CD4-positive, alpha-beta T cell (primary cell): ENCODE measurements around the gene NADK2. TPM values are rescaled to one million over a fixed set of nuclear protein-coding genes. Genes with fewer than 3 reads are reported as not detected.

Experiments
- ATAC-seq: fragments of 200-7000 bp; cut with Tn5 transposase; one replicate; pipeline ENCODE4 v1.10.0; 2022; ENCODE audit warnings: mild to moderate bottlenecking; ENCODE audit not compliant: poor library complexity
- CTCF ChIA-PET: fragments of 350-600 bp; sonication (Branson Sonifier 250); formaldehyde crosslinking; loops from one replicate; lab custom pipeline; 2021; ENCODE audit warnings: antibody characterized with exemption, inconsistent platforms; lab: Charles Lee
- POLR2A ChIA-PET: fragments of 350-600 bp; sonication (Branson Sonifier 250); formaldehyde crosslinking; loops from one replicate; lab custom pipeline; 2021; ENCODE audit warnings: antibody characterized with exemption, inconsistent platforms; lab: Charles Lee
- DNase-seq, 14 experiments: peaks; one replicate each; pipeline ENCODE4 v3.0.0-alpha.2; 2013 to 2020; ENCODE audit warnings: mixed read lengths in 2 of 14
- H3K27ac ChIP-seq, 2 donors: one replicate each; pipeline versions ENCODE4 v1.5.1 to v1.7.0; 2013; ENCODE audit warnings: low read length in 2 of 2, low read depth in 1 of 2, mild to moderate bottlenecking in 1 of 2
- H3K27me3 ChIP-seq, 2 experiments: 1 replicate in 1 of 2; 2 replicates in 1 of 2; pipeline versions ENCODE4 v1.6.1 to v1.7.0; 2013; ENCODE audit warnings: low read length in 2 of 2, control low read depth in 1 of 2, mild to moderate bottlenecking in 1 of 2, moderate library complexity in 1 of 2; ENCODE audit not compliant: insufficient read depth in 2 of 2, control insufficient read depth in 1 of 2
- H3K36me3 ChIP-seq: one replicate; pipeline ENCODE4 v1.6.1; 2013; ENCODE audit warnings: low read length, control low read depth; ENCODE audit not compliant: insufficient read depth
- H3K4me1 ChIP-seq: one replicate; pipeline ENCODE4 v1.6.1; 2013; ENCODE audit warnings: low read length, control low read depth; ENCODE audit not compliant: insufficient read depth
- H3K4me3 ChIP-seq: one replicate; pipeline ENCODE4 v1.5.1; 2013; ENCODE audit warnings: mild to moderate bottlenecking, low read length, moderate library complexity
- H3K9me3 ChIP-seq, 2 experiments: 1 replicate in 1 of 2; 2 replicates in 1 of 2; pipeline versions ENCODE4 v1.6.1 to v1.7.0; 2013; ENCODE audit warnings: low read length in 2 of 2, mild to moderate bottlenecking in 2 of 2, control low read depth in 1 of 2, moderate library complexity in 1 of 2; ENCODE audit not compliant: control insufficient read depth in 1 of 2, insufficient read depth in 1 of 2
- H3K27ac Mint-ChIP-seq: one replicate; pipeline ENCODE4 v1.8.0; 2020; ENCODE audit warnings: mixed read lengths
- H3K27me3 Mint-ChIP-seq: one replicate; pipeline ENCODE4 v1.8.0; 2021; ENCODE audit warnings: mixed read lengths
- H3K36me3 Mint-ChIP-seq: one replicate; pipeline ENCODE4 v1.8.0; 2021; ENCODE audit warnings: low read depth, mixed read lengths
- H3K4me1 Mint-ChIP-seq: one replicate; pipeline ENCODE4 v1.8.0; 2021; ENCODE audit warnings: low read depth, mixed read lengths
- H3K4me3 Mint-ChIP-seq: one replicate; pipeline ENCODE4 v1.8.0; 2020; ENCODE audit warnings: mild to moderate bottlenecking, mixed read lengths
- H3K9me3 Mint-ChIP-seq: one replicate; pipeline ENCODE4 v1.8.0; 2020; ENCODE audit warnings: mixed read lengths
- intact Hi-C, 2 experiments: fragments of 100-400 bp; cut with DNase I in 1 of 2; cut with micrococcal nuclease in 1 of 2; formaldehyde crosslinking; loops; one replicate each; pipeline versions ENCODE4 v1.15.1 to v1.9.0; 2023 to 2025; cut with DNase I, micrococcal nuclease
- total RNA-seq, 174 experiments: library from RNA in 2 of 174; stranded (reverse) in 2 of 174; gene quantifications; one replicate each; pipeline ENCODE4 v1.2.3 and lab custom pipeline; 2021 to 2026
- TF ChIP-seq, protein P1 (sequence below): fragments of 200-600 bp; IDR thresholded peaks from one replicate; pipeline ENCODE4 v1.8.0; 2022; ENCODE audit warnings: antibody characterized with exemption, mild to moderate bottlenecking

Gene NADK2
- total RNA-seq, 2 experiments from 2014 or later = 12.5 to 13.3 TPM

DNA sequence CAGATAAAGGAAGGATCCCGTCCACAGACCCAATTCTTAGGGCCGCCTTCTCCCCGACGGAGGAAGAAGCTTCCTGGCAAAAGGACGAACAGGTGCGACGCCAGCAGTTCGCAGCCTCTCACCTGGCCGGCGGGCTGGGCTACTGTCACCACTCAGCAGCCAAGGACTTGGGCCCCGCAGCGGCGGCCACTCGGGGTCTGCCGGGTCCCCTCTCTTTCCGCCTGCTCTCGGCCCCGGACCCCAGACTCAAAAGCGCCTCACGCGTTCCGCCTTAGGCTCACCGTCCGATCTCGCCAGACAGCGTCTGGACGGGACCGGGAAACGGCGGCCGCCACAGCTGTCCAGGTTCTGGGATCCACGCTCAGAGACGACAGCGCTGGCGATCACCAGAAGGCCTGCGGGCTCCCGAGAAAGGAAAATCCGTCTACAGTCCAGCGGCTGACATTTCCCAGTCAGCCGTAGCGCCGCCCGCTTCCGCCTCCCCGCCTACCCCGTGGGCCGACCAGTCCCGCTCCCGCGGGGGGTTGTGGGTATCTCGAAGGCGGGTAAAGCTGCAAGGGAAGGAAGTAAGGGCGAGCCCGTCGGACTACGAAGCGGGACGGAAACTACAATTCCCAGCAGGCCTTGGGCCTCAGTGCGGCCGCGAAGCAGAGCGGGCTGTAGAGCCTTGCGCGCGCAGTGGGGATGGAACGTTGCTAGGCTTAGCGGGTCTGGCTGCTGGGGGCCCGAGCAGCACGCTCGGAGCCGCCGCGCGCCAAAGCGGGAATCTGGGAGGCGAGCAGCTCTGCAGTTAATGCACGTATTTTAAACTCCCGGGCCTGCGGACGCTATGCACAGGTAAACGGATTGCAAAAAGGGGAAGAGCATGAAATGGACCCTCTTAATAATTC is 90.0 kb downstream of the NADK2 start, which contains the start of the genes LMBRD2 and SKP2:
Gene LMBRD2 (minus strand): TSS at position 454 of the 890 bp plus-strand sequence. CDS start 8,538 bp downstream, outside the sequence.
Gene SKP2 (plus strand): TSS at position 678 of the 890 bp plus-strand sequence. CDS start 152 bp downstream, at position 830.
- no peaks in the 10 kb centered on the region for H3K9me3 Mint-ChIP-seq
- Histone ChIP-seq H3K27ac (peak within 1 kb of the TSS; percentile 77 to 82), H3K36me3 (peaks cover 8% of the 10 kb centered on the region), H3K9me3 (no peaks in the 10 kb centered on the region), H3K4me1 (peaks cover 30% of the 10 kb centered on the region), H3K27me3 (no peaks in the 10 kb centered on the region), H3K4me3 (peak within 1 kb of the TSS; percentile 92)
- ChIA-PET POLR2A (interaction anchor here (0.9 to 3.7 kb wide), 11 partner anchors 8 to 1236 kb away, joined by 3 to 49 read pairs (median 5); partner anchors contain the start of genes BRIX1, DNAJC21, NADK2 and NIPBL), CTCF (interaction anchor here (0.6 to 3.8 kb wide), 2 partner anchors 90 to 1228 kb away, joined by 4 to 23 read pairs; partner anchors contain the start of genes NADK2 and WDR70)
- no peaks in the 10 kb centered on the region for H3K27me3 Mint-ChIP-seq
- H3K4me3 Mint-ChIP-seq = peak within 1 kb of the TSS; percentile 95
- peak within 1 kb of the TSS; percentile 86 for H3K27ac Mint-ChIP-seq
- intact Hi-C loops = loop anchor here (2.0 to 10.0 kb wide), 8 partner anchors 89 to 1317 kb away; partner anchors contain the start of genes BRIX1 (in 1 of the 2), DNAJC21 (in 1 of the 2), NADK2 (in 1 of the 2) and NIPBL (in 1 of the 2)
- peaks cover 49% of the 10 kb centered on the region for H3K36me3 Mint-ChIP-seq
- ATAC-seq (peak; percentile 96), DNase-seq (peak; percentile 90 to 99 (median 95))
- TF ChIP-seq, protein P1, sequence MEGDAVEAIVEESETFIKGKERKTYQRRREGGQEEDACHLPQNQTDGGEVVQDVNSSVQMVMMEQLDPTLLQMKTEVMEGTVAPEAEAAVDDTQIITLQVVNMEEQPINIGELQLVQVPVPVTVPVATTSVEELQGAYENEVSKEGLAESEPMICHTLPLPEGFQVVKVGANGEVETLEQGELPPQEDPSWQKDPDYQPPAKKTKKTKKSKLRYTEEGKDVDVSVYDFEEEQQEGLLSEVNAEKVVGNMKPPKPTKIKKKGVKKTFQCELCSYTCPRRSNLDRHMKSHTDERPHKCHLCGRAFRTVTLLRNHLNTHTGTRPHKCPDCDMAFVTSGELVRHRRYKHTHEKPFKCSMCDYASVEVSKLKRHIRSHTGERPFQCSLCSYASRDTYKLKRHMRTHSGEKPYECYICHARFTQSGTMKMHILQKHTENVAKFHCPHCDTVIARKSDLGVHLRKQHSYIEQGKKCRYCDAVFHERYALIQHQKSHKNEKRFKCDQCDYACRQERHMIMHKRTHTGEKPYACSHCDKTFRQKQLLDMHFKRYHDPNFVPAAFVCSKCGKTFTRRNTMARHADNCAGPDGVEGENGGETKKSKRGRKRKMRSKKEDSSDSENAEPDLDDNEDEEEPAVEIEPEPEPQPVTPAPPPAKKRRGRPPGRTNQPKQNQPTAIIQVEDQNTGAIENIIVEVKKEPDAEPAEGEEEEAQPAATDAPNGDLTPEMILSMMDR = no peak
- H3K4me1 Mint-ChIP-seq = peaks cover 76% of the 10 kb centered on the region

DNA sequence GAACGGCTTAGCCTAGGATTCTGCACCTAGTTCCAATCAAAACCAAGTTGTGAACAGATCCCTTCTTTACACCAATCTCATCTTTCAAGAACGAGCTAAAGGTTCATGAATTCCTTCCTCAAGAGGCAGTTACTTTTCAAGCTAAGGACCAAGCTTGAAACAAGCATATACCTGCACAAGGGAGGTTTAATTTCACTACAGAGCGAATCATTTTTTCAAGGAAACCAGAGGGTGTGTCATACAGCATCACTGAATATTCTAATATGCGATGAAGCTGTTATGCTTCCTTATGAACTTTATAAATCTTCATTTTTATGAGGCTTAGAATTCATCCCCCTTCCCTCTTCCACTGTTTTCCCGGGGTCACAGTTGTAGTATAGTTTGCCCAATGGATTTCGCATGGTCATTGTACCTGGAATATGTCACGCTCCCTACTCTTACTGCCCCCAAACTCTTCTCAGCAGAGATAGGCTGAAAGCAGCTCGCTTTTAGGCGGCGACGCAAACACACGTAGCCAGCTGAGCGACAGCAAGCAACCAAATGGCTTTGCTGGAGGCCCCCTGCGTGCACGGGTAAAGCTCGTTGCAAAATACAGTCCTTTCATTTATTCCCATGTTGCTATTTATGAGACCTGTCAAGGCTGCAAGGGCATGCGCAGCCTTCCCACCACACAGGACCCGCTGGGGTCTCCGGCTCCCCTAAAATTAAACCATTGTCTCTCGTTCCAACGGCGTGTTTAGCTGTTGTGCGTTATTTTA is 90.9 kb downstream of the NADK2 start:
- peak overlapping the region; percentile 95 for H3K4me3 Mint-ChIP-seq
- Histone ChIP-seq H3K9me3 (no peaks in the 10 kb centered on the region), H3K4me1 (peaks cover 27% of the 10 kb centered on the region), H3K27me3 (no peaks in the 10 kb centered on the region), H3K4me3 (peak overlapping the region; percentile 92), H3K36me3 (peaks cover 1% of the 10 kb centered on the region), H3K27ac (peak overlapping the region; percentile 77 to 82)
- ChIA-PET POLR2A (interaction anchor here (0.6 to 3.7 kb wide), 8 partner anchors 9 to 1221 kb away, joined by 3 to 49 read pairs (median 6); partner anchors contain the start of genes DNAJC21, NADK2 and NIPBL), CTCF (interaction anchor here (3.8 kb wide), 1 partner anchor 91 kb away, joined by 23 read pairs; the partner anchor contains the start of gene NADK2)
- DNase-seq = peak in 13 of 14 experiments; percentile 2 to 62 (median 20)
- ATAC-seq = peak; percentile 19
- H3K9me3 Mint-ChIP-seq = no peaks in the 10 kb centered on the region
- peaks cover 70% of the 10 kb centered on the region for H3K4me1 Mint-ChIP-seq
- intact Hi-C loops = loop anchor here (2.0 to 10.0 kb wide), 6 partner anchors 92 to 1316 kb away; partner anchors contain the start of genes DNAJC21 (in 1 of the 2), NIPBL (in 1 of the 2), NUP155 (in 1 of the 2) and TTC23L (in 1 of the 2)
- H3K36me3 Mint-ChIP-seq = peaks cover 40% of the 10 kb centered on the region
- no peaks in the 10 kb centered on the region for H3K27me3 Mint-ChIP-seq
- H3K27ac Mint-ChIP-seq = peak overlapping the region; percentile 86
- TF ChIP-seq, protein P1 = no peak

DNA sequence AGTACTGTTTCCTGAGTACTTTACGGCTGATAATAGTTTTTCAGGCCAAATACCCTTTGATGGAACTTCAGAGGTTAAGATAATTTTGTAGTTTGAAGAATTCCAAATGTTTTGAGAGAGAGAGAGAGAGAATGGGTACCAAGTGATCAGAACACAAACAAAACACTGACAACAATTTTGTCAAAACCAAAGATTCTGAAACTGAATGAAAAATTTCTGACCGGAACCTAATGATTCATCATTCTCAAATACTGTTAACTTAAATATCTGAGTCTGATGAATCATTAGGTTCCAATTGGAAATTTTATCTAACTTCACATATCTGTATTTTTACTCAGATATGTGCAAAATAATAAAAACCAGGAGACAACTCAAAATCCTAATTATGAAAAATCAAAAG is 94.0 kb downstream of the NADK2 start:
- ChIA-PET POLR2A (no interaction called here), CTCF (interaction anchor here (1.3 kb wide), 1 partner anchor 94 kb away, joined by 3 read pairs; the partner anchor contains the start of gene NADK2)

More for the DNA sequence above, 94.0 kb downstream of the NADK2 start:
- Mint-ChIP-seq H3K9me3 (no peaks in the 10 kb centered on the region), H3K27me3 (no peaks in the 10 kb centered on the region), H3K27ac (no peak overlapping the region), H3K4me3 (peak overlapping the region; percentile 57), H3K36me3 (peaks cover 16% of the 10 kb centered on the region), H3K4me1 (peaks cover 51% of the 10 kb centered on the region)
- TF ChIP-seq, protein P1 = no peak
- Histone ChIP-seq H3K4me3 (no peak overlapping the region), H3K27ac (no peak overlapping the region), H3K27me3 (no peaks in the 10 kb centered on the region), H3K9me3 (no peaks in the 10 kb centered on the region), H3K4me1 (peaks cover 15% of the 10 kb centered on the region), H3K36me3 (peaks cover 6% of the 10 kb centered on the region)
- no peak for DNase-seq
- ATAC-seq = no peak
- intact Hi-C loops = no loop called here
